HEK293 (cell line): ENCODE results near the gene CTNNA2.

Source experiments
- CTCF ChIA-PET: fragments of 350-600 bp; formaldehyde crosslinking; extraction: SDS; loops from one replicate; lab custom pipeline; 2021; ENCODE audit warnings: antibody characterized with exemption; lab: Yijun Ruan, JAX
- POLR2A ChIA-PET: fragments of 300-600 bp; formaldehyde crosslinking; extraction: SDS; loops from one replicate; lab custom pipeline; 2020; ENCODE audit warnings: antibody characterized with exemption, inconsistent platforms; lab: Yijun Ruan, JAX
- H3K27ac ChIP-seq: fragments of 200-500 bp; sonication (Bioruptor generic); 2 replicates; pipeline ENCODE4 v1.5.1; 2014; ENCODE audit warnings: low read depth, low read length, control low read depth, inconsistent platforms; ENCODE audit errors: extremely low read depth
- H3K36me3 ChIP-seq, 2 experiments: fragments of 200-500 bp in 1 of 2; sonication (Bioruptor generic) in 1 of 2; 1 replicate in 1 of 2; 2 replicates in 1 of 2; pipeline ENCODE4 v1.5.1; 2014 to 2017; ENCODE audit warnings: inconsistent platforms in 2 of 2, low read length in 2 of 2; ENCODE audit not compliant: control insufficient read depth in 2 of 2, insufficient read depth in 1 of 2
- H3K4me1 ChIP-seq: fragments of 200-500 bp; sonication (Bioruptor generic); 2 replicates; pipeline ENCODE4 v1.5.1; 2014; ENCODE audit warnings: mild to moderate bottlenecking, low read length, inconsistent platforms; ENCODE audit not compliant: control insufficient read depth, insufficient read depth
- H3K4me3 ChIP-seq: 2 replicates; pipeline ENCODE4 v1.5.1; 2011; ENCODE audit warnings: low read depth, mild to moderate bottlenecking, control low read depth, low read length, moderate library complexity
- H3K9me3 ChIP-seq: fragments of 200-500 bp; sonication (Bioruptor generic); 2 replicates; pipeline ENCODE4 v1.5.1; 2014; ENCODE audit warnings: low read depth, low read length, inconsistent platforms; ENCODE audit not compliant: control insufficient read depth, insufficient read depth
- BCL11A ChIP-seq: fragments of 450-650 bp; formaldehyde crosslinking; IDR thresholded peaks from 2 replicates; pipeline ENCODE4 v1.5.1; 2016; ENCODE audit warnings: low read depth, missing biosample characterization, missing genetic modification characterization
- ZNF10 ChIP-seq: fragments of 450-650 bp; formaldehyde crosslinking; IDR thresholded peaks from 2 replicates; pipeline ENCODE4 v1.5.1; 2017; ENCODE audit warnings: missing biosample characterization, missing genetic modification characterization
- ZNF121 ChIP-seq: fragments of 450-650 bp; formaldehyde crosslinking; IDR thresholded peaks from 2 replicates; pipeline ENCODE4 v1.5.1; 2016; ENCODE audit warnings: missing biosample characterization, missing genetic modification characterization
- ZNF223 ChIP-seq: fragments of 450-650 bp; formaldehyde crosslinking; IDR thresholded peaks from 2 replicates; pipeline ENCODE4 v1.5.1; 2016; ENCODE audit warnings: missing biosample characterization, missing genetic modification characterization
- ZNF335 ChIP-seq: fragments of 450-650 bp; formaldehyde crosslinking; conservative IDR thresholded peaks from 2 replicates; pipeline ENCODE4 v1.5.1; 2016; ENCODE audit warnings: missing biosample characterization, missing genetic modification characterization
- ZNF670 ChIP-seq: fragments of 450-650 bp; formaldehyde crosslinking; IDR thresholded peaks from 2 replicates; pipeline ENCODE4 v1.5.1; 2016; ENCODE audit warnings: missing biosample characterization, missing genetic modification characterization, low read depth
- ZNF707 ChIP-seq: fragments of 450-650 bp; formaldehyde crosslinking; IDR thresholded peaks from 2 replicates; pipeline ENCODE4 v1.5.1; 2016; ENCODE audit warnings: missing biosample characterization, missing genetic modification characterization
- ZNF777 ChIP-seq: fragments of 450-650 bp; formaldehyde crosslinking; IDR thresholded peaks from 2 replicates; pipeline ENCODE4 v1.5.1; 2017; ENCODE audit warnings: missing biosample characterization, missing genetic modification characterization, borderline replicate concordance
- ZNF837 ChIP-seq: fragments of 450-650 bp; formaldehyde crosslinking; IDR thresholded peaks from 2 replicates; pipeline ENCODE4 v1.5.1; 2016; ENCODE audit warnings: missing biosample characterization, missing genetic modification characterization
- TF ChIP-seq, protein P1 (sequence below): fragments of 450-650 bp; formaldehyde crosslinking; IDR thresholded peaks from 2 replicates; pipeline ENCODE4; 2016; ENCODE audit warnings: missing biosample characterization, missing genetic modification characterization
- TF ChIP-seq, protein P2 (sequence below): fragments of 450-650 bp; IDR thresholded peaks from 2 replicates; pipeline ENCODE4 v1.5.1; 2018; ENCODE audit warnings: missing biosample characterization, missing genetic modification characterization
- TF ChIP-seq, protein P3 (sequence below): fragments of 450-650 bp; formaldehyde crosslinking; IDR thresholded peaks from 2 replicates; pipeline ENCODE4 v1.5.1; 2016; ENCODE audit warnings: missing biosample characterization, missing genetic modification characterization
- TF ChIP-seq, protein P4 (sequence below): fragments of 450-650 bp; formaldehyde crosslinking; IDR thresholded peaks from 2 replicates; pipeline ENCODE4 v1.5.1; 2016; ENCODE audit warnings: missing biosample characterization, missing genetic modification characterization
- TF ChIP-seq, protein P5 (sequence below): fragments of 450-650 bp; formaldehyde crosslinking; IDR thresholded peaks from 2 replicates; pipeline ENCODE4 v1.5.1; 2016; ENCODE audit warnings: missing biosample characterization, missing genetic modification characterization
- TF ChIP-seq, protein P6 (sequence below): fragments of 450-650 bp; formaldehyde crosslinking; optimal IDR thresholded peaks from 2 replicates; pipeline ENCODE3; 2016; ENCODE audit warnings: missing biosample characterization, mild to moderate bottlenecking, missing genetic modification characterization
- TF ChIP-seq, protein P7 (sequence below): fragments of 450-650 bp; formaldehyde crosslinking; IDR thresholded peaks from 2 replicates; pipeline ENCODE4 v1.5.1; 2016; ENCODE audit warnings: missing biosample characterization, missing genetic modification characterization
- TF ChIP-seq, protein P8 (sequence below): fragments of 450-650 bp; formaldehyde crosslinking; IDR thresholded peaks from 2 replicates; pipeline ENCODE4 v1.5.1; 2016; ENCODE audit warnings: missing biosample characterization, missing genetic modification characterization
- TF ChIP-seq, protein P9 (sequence below): fragments of 450-650 bp; formaldehyde crosslinking; IDR thresholded peaks from 2 replicates; pipeline ENCODE4 v1.5.1; 2016; ENCODE audit warnings: missing biosample characterization, missing genetic modification characterization

CTNNA2 gene

DNA sequence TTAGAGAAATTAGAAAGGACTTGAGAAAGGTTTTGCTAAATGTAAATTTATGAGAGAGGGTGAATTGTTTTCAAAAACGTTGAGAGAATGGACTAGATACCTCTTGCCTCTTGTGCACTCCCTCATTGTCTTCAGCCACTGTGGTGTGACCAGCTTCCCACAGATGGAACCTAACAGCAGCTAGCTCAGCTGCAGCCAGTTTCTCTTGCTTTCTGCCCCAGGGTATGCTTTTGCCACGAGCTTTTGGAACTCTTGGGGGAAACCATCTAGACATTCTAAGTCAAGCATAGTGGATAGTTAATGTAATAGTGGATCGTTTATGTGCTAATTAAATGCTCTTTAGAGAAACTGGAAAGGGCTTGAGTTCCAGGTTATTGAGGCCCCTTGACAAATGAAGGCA lies 288.2 kb downstream of the CTNNA2 start (continued):
- TF ChIP-seq, protein P1, sequence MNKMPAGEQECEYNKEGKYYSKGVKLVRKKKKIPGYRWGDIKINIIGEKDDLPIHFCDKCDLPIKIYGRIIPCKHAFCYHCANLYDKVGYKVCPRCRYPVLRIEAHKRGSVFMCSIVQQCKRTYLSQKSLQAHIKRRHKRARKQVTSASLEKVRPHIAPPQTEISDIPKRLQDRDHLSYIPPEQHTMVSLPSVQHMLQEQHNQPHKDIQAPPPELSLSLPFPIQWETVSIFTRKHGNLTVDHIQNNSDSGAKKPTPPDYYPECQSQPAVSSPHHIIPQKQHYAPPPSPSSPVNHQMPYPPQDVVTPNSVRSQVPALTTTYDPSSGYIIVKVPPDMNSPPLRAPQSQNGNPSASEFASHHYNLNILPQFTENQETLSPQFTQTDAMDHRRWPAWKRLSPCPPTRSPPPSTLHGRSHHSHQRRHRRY (tag by site-specific recombination) = no peak

DNA sequence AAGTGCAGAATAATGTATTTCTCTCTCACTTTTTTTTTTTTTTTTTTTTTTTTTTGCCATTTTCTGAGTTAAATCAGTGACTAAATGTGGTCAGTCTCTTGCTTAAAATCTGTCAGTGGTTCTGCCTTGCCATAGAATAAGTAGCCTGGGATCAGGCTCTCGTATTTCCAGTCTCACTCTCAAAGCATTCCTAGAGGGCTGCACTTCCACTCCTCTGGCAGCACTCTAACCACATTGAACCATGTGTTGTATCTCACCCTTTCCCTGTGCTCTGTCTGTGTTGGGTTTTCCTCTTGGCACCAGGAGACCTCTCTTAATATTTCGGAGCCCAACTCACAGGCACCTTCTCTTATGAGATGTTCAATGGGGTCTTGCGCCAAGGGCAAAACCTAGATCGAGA lies 304.4 kb downstream of the CTNNA2 start:
- CTCF ChIA-PET = no interaction called here

More for the DNA sequence above, 304.4 kb downstream of the CTNNA2 start:
- H3K4me3 ChIP-seq = no peak overlapping the region
- H3K36me3 ChIP-seq = no peaks in the 10 kb centered on the region
- POLR2A ChIA-PET = no interaction called here
- H3K27ac ChIP-seq = no peak overlapping the region
- H3K4me1 ChIP-seq = no peaks in the 10 kb centered on the region
- TF ChIP-seq ZNF335 (tag by site-specific recombination) (no peak), ZNF670 (tag by site-specific recombination) (no peak), ZNF707 (no peak), ZNF777 (no peak), ZNF10 (no peak), ZNF837 (no peak), ZNF121 (no peak), ZNF223 (tag by site-specific recombination) (no peak), BCL11A (no peak)
- TF ChIP-seq, protein P2, sequence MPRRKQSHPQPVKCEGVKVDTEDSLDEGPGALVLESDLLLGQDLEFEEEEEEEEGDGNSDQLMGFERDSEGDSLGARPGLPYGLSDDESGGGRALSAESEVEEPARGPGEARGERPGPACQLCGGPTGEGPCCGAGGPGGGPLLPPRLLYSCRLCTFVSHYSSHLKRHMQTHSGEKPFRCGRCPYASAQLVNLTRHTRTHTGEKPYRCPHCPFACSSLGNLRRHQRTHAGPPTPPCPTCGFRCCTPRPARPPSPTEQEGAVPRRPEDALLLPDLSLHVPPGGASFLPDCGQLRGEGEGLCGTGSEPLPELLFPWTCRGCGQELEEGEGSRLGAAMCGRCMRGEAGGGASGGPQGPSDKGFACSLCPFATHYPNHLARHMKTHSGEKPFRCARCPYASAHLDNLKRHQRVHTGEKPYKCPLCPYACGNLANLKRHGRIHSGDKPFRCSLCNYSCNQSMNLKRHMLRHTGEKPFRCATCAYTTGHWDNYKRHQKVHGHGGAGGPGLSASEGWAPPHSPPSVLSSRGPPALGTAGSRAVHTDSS (tag by site-specific recombination) = no peak
- TF ChIP-seq, protein P3, sequence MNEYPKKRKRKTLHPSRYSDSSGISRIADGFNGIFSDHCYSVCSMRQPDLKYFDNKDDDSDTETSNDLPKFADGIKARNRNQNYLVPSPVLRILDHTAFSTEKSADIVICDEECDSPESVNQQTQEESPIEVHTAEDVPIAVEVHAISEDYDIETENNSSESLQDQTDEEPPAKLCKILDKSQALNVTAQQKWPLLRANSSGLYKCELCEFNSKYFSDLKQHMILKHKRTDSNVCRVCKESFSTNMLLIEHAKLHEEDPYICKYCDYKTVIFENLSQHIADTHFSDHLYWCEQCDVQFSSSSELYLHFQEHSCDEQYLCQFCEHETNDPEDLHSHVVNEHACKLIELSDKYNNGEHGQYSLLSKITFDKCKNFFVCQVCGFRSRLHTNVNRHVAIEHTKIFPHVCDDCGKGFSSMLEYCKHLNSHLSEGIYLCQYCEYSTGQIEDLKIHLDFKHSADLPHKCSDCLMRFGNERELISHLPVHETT = no peak
- TF ChIP-seq, protein P4, sequence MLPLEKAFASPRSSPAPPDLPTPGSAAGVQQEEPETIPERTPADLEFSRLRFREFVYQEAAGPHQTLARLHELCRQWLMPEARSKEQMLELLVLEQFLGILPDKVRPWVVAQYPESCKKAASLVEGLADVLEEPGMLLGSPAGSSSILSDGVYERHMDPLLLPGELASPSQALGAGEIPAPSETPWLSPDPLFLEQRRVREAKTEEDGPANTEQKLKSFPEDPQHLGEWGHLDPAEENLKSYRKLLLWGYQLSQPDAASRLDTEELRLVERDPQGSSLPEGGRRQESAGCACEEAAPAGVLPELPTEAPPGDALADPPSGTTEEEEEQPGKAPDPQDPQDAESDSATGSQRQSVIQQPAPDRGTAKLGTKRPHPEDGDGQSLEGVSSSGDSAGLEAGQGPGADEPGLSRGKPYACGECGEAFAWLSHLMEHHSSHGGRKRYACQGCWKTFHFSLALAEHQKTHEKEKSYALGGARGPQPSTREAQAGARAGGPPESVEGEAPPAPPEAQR (tag by site-specific recombination) = no peak
- TF ChIP-seq, protein P5, sequence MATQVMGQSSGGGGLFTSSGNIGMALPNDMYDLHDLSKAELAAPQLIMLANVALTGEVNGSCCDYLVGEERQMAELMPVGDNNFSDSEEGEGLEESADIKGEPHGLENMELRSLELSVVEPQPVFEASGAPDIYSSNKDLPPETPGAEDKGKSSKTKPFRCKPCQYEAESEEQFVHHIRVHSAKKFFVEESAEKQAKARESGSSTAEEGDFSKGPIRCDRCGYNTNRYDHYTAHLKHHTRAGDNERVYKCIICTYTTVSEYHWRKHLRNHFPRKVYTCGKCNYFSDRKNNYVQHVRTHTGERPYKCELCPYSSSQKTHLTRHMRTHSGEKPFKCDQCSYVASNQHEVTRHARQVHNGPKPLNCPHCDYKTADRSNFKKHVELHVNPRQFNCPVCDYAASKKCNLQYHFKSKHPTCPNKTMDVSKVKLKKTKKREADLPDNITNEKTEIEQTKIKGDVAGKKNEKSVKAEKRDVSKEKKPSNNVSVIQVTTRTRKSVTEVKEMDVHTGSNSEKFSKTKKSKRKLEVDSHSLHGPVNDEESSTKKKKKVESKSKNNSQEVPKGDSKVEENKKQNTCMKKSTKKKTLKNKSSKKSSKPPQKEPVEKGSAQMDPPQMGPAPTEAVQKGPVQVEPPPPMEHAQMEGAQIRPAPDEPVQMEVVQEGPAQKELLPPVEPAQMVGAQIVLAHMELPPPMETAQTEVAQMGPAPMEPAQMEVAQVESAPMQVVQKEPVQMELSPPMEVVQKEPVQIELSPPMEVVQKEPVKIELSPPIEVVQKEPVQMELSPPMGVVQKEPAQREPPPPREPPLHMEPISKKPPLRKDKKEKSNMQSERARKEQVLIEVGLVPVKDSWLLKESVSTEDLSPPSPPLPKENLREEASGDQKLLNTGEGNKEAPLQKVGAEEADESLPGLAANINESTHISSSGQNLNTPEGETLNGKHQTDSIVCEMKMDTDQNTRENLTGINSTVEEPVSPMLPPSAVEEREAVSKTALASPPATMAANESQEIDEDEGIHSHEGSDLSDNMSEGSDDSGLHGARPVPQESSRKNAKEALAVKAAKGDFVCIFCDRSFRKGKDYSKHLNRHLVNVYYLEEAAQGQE (tag by site-specific recombination) = no peak
- TF ChIP-seq, protein P6, sequence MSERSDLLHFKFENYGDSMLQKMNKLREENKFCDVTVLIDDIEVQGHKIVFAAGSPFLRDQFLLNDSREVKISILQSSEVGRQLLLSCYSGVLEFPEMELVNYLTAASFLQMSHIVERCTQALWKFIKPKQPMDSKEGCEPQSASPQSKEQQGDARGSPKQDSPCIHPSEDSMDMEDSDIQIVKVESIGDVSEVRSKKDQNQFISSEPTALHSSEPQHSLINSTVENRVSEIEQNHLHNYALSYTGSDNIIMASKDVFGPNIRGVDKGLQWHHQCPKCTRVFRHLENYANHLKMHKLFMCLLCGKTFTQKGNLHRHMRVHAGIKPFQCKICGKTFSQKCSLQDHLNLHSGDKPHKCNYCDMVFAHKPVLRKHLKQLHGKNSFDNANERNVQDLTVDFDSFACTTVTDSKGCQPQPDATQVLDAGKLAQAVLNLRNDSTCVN (tag by site-specific recombination) = no peak
- TF ChIP-seq, protein P7, sequence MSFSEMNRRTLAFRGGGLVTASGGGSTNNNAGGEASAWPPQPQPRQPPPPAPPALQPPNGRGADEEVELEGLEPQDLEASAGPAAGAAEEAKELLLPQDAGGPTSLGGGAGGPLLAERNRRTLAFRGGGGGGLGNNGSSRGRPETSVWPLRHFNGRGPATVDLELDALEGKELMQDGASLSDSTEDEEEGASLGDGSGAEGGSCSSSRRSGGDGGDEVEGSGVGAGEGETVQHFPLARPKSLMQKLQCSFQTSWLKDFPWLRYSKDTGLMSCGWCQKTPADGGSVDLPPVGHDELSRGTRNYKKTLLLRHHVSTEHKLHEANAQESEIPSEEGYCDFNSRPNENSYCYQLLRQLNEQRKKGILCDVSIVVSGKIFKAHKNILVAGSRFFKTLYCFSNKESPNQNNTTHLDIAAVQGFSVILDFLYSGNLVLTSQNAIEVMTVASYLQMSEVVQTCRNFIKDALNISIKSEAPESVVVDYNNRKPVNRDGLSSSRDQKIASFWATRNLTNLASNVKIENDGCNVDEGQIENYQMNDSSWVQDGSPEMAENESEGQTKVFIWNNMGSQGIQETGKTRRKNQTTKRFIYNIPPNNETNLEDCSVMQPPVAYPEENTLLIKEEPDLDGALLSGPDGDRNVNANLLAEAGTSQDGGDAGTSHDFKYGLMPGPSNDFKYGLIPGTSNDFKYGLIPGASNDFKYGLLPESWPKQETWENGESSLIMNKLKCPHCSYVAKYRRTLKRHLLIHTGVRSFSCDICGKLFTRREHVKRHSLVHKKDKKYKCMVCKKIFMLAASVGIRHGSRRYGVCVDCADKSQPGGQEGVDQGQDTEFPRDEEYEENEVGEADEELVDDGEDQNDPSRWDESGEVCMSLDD = no peak
- TF ChIP-seq, protein P8, sequence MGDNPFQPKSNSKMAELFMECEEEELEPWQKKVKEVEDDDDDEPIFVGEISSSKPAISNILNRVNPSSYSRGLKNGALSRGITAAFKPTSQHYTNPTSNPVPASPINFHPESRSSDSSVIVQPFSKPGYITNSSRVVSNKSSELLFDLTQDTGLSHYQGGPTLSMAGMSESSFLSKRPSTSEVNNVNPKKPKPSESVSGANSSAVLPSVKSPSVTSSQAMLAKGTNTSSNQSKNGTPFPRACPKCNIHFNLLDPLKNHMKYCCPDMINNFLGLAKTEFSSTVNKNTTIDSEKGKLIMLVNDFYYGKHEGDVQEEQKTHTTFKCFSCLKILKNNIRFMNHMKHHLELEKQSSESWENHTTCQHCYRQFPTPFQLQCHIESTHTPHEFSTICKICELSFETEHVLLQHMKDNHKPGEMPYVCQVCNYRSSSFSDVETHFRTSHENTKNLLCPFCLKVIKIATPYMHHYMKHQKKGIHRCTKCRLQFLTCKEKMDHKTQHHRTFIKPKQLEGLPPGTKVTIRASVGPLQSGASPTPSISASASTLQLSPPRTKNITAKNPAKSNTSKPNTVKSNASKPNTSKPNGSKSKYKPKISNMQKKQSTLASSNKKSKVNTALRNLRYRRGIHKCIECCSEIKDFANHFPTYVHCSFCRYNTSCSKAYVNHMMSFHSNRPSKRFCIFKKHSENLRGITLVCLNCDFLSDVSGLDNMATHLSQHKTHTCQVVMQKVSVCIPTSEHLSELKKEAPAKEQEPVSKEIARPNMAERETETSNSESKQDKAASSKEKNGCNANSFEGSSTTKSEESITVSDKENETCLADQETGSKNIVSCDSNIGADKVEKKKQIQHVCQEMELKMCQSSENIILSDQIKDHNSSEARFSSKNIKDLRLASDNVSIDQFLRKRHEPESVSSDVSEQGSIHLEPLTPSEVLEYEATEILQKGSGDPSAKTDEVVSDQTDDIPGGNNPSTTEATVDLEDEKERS (tag by site-specific recombination) = no peak
- TF ChIP-seq, protein P9, sequence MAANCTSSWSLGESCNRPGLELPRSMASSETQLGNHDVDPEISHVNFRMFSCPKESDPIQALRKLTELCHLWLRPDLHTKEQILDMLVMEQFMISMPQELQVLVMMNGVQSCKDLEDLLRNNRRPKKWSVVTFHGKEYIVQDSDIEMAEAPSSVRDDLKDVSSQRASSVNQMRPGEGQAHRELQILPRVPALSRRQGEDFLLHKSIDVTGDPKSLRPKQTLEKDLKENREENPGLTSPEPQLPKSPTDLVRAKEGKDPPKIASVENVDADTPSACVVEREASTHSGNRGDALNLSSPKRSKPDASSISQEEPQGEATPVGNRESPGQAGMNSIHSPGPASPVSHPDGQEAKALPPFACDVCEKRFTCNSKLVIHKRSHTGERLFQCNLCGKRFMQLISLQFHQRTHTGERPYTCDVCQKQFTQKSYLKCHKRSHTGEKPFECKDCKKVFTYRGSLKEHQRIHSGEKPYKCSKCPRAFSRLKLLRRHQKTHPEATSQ (tag by site-specific recombination) = no peak
- H3K9me3 ChIP-seq = no peaks in the 10 kb centered on the region
